Testis (tissue), 2 donors: ENCODE results near the gene PMS2.

Source experiments
- POLR2A ChIP-seq: fragments of 450-650 bp; IDR thresholded peaks from one replicate; pipeline ENCODE4 v1.6.1; 2017; ENCODE audit warnings: antibody characterized with exemption, mild to moderate bottlenecking, moderate library complexity
- TF ChIP-seq, protein P1 (sequence below), 3 experiments: fragments of 450-650 bp in 2 of 3; fragments of 200-600 bp in 1 of 3; sonication (generic) in 1 of 3; IDR thresholded peaks; one replicate each; pipeline ENCODE4 v1.5.1; 2016 to 2019; ENCODE audit warnings: antibody characterized with exemption in 3 of 3, mild to moderate bottlenecking in 2 of 3, moderate library complexity in 1 of 3

GRCh38 chr7:6056616-6057015 is 47.8 kb upstream of the PMS2 start:
- TF ChIP-seq, protein P1, sequence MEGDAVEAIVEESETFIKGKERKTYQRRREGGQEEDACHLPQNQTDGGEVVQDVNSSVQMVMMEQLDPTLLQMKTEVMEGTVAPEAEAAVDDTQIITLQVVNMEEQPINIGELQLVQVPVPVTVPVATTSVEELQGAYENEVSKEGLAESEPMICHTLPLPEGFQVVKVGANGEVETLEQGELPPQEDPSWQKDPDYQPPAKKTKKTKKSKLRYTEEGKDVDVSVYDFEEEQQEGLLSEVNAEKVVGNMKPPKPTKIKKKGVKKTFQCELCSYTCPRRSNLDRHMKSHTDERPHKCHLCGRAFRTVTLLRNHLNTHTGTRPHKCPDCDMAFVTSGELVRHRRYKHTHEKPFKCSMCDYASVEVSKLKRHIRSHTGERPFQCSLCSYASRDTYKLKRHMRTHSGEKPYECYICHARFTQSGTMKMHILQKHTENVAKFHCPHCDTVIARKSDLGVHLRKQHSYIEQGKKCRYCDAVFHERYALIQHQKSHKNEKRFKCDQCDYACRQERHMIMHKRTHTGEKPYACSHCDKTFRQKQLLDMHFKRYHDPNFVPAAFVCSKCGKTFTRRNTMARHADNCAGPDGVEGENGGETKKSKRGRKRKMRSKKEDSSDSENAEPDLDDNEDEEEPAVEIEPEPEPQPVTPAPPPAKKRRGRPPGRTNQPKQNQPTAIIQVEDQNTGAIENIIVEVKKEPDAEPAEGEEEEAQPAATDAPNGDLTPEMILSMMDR (IDR thresholded peaks at IDR 0.05), result no peak
- TF ChIP-seq POLR2A, result no peak
